HL-60 (cell line): Measurements from ENCODE around the gene PHLPP1.

ENCODE experiments used
- DNase-seq, 2 experiments: peaks; one replicate each; pipeline ENCODE4 v3.0.0-alpha.2; 2010 to 2020; ENCODE audit warnings: low read depth in 1 of 2, low spot score in 1 of 2
- H3K27ac ChIP-seq: fragments of 250-450 bp; sonication (Bioruptor Pico); replicated peaks from 2 replicates; pipeline ENCODE4 v1.5.1; 2020; ENCODE audit warnings: mild to moderate bottlenecking, moderate library complexity
- H3K27me3 ChIP-seq: fragments of 250-450 bp; sonication (Bioruptor Pico); 2 replicates; pipeline ENCODE4 v1.5.1; 2021; ENCODE audit warnings: mild to moderate bottlenecking, moderate library complexity; ENCODE audit not compliant: insufficient read depth, poor library complexity, severe bottlenecking
- H3K4me3 ChIP-seq: replicated peaks from 2 replicates; pipeline ENCODE4 v1.5.1; 2011; ENCODE audit warnings: mild to moderate bottlenecking, control low read depth, low read length; ENCODE audit not compliant: insufficient read depth
- CTCF ChIP-seq: IDR thresholded peaks from one replicate; pipeline ENCODE4 v1.5.1; 2011; ENCODE audit warnings: low read length, control low read depth, inconsistent platforms; ENCODE audit not compliant: insufficient read depth
- GABPA ChIP-seq: IDR thresholded peaks from 2 replicates; pipeline ENCODE4 v1.6.1; 2012; ENCODE audit warnings: low read depth
- POLR2AphosphoS5 ChIP-seq: IDR thresholded peaks from 2 replicates; pipeline ENCODE4 v1.6.1; 2012; ENCODE audit warnings: low read depth
- REST ChIP-seq: IDR thresholded peaks from 2 replicates; pipeline ENCODE4 v1.6.1; 2012; ENCODE audit warnings: low read depth; ENCODE audit not compliant: insufficient replicate concordance
- SPI1 ChIP-seq: IDR thresholded peaks from 2 replicates; pipeline ENCODE4 v1.6.1; 2012; ENCODE audit warnings: low read depth, mild to moderate bottlenecking, borderline replicate concordance

PHLPP1 gene

GRCh38 chr18:62979900-62980299, 264.6 kb downstream of the PHLPP1 start:
- no peak for TF ChIP-seq CTCF
- TF ChIP-seq GABPA = no peak
- TF ChIP-seq POLR2AphosphoS5 = no peak
- no peak for TF ChIP-seq REST
- TF ChIP-seq SPI1 = no peak
- H3K4me3 ChIP-seq = no peak overlapping the region
- no peaks in the 10 kb centered on the region for H3K27me3 ChIP-seq
- no peak for DNase-seq
- peak overlapping the region; percentile 12 for H3K27ac ChIP-seq

GRCh38 chr18:62981566-62981965, 266.2 kb downstream of the PHLPP1 start:
- no peaks in the 10 kb centered on the region for H3K27me3 ChIP-seq
- H3K27ac ChIP-seq = 0 out of 2 replicates have a peak overlapping the region, but pooled peaks have one; percentile 5
- DNase-seq = peak in 1 of 2 experiments; percentile 53
- no peak overlapping the region for H3K4me3 ChIP-seq
- TF ChIP-seq REST = no peak
- no peak for TF ChIP-seq CTCF
- no peak for TF ChIP-seq POLR2AphosphoS5
- no peak for TF ChIP-seq GABPA
- no peak for TF ChIP-seq SPI1

- Histone ChIP-seq H3K4me3 (no peak overlapping the region), H3K27ac (no peak overlapping the region), H3K27me3 (no peaks in the 10 kb centered on the region)
- TF ChIP-seq POLR2AphosphoS5 = no peak
- TF ChIP-seq SPI1 = no peak
- TF ChIP-seq GABPA = no peak
- TF ChIP-seq CTCF = peak; percentile 78
- TF ChIP-seq REST = no peak
- DNase-seq = peak; percentile 15 to 69
Observed at GRCh38 chr18:62982600-62983251, 267.4 kb downstream of the PHLPP1 start.
